COLO668 (cell line): Measurements from ENCODE around the gene CCSER1.
"Not testable (repeated sequence)": the region's sequence is repeated elsewhere in the genome, so short reads cannot be mapped to it uniquely, and the experiment has no call there.

Experiments
- DNase-seq: peaks from one replicate; lab custom pipeline; 2025; ENCODE audit not compliant: unreplicated experiment; lab: John Stamatoyannopoulos, UW

The CCSER1 gene

DNA sequence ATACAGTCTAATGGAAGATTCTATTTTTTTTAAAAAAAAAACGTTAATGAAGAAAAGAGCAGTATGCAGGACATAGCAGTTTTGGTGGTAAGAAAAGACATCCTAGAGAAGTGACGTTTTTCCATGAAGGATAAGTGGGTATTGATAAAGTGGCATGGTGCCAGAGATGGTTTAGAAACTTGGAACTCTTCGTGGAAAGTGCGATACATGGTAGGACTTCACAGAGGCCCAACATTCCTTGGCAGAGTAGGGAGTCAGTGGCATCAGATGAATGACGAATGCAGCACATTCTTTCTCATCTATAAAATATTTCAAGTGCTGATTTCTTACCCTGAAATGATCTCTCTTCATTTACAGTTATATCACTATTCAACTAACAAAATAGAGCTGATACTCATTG is 298.7 kb downstream of the CCSER1 start:
- no peak for DNase-seq

DNA sequence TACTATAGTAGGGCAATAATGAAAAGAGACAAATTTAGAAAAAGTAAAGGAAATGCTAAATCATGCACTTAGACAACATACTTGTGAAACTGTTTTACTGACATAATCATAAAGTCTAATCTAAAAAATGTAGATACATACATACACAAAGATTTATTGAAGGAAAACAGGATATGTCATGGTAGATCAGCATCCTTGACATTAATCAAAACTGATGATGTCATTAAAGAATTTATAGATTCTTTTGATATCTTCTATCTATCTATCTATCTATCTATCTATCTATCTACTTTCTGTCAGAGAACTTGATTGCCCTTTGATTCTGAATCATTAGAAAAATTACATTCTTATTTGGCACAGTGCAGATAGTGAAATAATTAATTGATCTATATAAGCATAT is 311.3 kb downstream of the CCSER1 start:
- no peak for DNase-seq

DNA sequence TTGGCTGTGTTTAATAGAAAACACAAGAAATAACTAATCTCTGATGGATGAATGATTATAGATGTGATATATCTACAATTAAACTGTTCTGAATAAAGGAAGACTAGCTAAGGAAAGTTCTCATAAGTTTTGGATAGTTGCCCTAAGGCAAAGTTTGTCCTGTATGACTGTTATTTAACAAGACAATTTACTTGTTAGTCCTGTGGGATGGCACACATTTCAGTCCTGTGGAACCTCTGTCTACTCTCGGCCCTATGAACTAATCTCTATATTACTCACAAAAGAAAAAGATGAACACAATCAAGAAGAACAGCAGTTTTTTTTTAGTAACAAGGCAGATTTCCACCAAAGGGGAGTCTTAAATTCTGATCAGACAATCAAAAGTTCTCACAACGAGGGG is 314.6 kb downstream of the CCSER1 start:
- DNase-seq = no peak

DNA sequence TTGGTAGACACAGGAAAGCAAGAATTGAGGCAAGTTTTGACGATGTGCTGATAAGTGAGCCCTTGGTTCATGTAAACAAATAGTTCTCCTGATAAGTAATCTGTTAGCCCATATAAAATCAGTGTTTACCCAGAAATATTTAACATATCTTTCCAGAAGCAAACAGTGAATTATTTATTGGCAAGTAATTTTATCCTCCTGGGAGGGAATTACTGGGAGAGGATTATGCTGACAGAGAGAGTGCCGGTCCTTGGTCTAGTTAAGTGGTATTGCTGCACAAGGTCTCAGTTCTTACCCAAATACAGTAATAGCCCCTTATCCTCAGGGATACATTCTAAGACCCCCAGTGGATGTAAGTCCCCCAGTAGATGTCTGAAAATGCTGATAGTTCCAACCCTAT is 315.4 kb downstream of the CCSER1 start:
- DNase-seq = no peak

DNA sequence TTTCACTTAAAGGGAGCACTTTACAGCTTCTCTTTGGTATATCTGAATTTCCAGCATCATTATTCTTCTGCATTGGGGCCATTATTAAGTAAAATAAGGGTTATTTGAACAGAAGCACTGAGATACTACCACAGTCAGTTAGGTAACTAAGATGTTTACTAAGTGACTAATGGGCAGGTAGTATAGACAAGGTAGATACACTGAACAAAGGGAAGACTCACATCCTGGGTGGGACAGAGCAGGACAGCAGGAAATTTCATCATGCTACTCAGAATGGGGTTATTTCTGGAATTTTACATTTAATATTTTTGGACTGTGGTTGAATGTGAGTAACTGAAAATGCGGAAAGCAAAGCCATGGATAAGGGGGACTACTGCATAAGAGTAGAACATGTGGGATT is 316.0 kb downstream of the CCSER1 start:
- DNase-seq = no peak

DNA sequence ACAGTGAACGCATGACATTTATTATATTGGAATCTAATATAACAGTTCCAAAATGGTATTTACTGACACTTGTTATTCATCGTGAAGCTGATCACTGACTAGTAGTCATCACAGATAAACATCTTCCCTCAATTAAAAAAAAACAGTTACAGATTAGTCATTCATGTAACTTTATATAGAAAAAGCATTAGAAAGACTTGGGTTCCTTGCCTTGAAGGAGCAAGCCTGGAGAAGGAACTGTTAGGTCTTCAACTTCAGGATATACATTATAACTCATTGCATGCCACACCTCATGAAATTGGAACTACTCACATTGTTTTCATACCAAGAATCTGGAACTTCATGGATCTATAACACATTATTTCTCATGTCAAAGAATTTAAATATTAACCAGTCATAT is 317.7 kb downstream of the CCSER1 start:
- no peak for DNase-seq

DNA sequence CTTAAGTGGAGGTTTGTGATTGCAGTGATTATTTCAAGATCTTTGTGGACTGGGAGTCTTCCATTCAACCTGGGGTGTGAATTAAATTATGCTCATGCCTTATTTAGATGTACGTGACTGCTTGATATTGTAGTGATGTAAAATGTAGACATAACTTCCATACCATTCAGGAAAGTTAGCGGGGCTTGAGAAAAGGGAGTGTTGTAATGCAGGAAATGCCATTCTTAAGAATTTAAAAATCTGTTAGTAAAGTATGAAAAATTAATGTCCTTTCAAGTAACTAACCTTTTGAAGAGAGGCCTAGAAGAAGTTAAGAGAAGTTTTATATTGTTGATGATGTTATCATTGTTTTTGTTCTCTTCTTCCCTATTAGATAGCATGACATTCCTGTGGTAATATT is 318.2 kb downstream of the CCSER1 start:
- no peak for DNase-seq

DNA sequence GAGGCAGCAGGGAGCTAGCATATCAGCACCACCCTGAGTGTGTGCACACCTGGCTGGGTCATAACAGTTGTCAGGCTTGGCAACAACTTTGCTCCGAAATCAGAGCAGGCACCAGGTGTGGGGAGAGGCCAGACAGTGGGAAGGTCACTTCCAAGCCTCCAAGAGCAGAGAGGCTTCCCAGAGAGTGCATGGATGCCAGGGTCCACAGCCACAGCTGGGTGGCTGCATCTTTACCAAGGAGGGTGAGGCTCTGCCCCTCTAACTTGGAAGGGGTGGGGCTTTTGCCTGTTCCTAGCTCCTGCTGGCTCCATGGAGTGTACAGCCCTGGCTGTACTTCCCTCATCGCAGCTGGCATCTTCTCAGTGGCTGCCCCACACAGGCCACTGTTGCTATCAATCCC is 322.4 kb downstream of the CCSER1 start:
- DNase-seq = no peak

DNA sequence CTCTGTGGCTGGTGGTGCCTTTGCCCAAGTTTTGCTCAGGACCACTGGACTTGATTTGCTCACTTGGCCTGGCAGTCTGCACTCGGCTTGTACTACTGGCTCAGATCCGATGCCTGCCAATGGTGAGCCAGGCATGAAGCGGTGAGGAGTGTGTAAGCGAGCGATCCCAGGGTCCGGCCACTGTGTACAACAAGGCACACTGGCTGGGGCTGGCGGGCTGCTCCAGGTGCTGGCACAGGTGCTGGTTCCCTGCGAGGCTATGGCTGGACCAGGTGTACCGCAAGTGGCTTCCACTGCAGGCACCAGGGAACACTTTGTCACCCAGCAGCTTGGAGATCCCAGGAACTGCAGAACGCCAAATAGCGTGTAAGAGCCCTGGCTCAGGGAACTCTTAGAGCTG is 329.7 kb downstream of the CCSER1 start:
- no peak for DNase-seq

DNA sequence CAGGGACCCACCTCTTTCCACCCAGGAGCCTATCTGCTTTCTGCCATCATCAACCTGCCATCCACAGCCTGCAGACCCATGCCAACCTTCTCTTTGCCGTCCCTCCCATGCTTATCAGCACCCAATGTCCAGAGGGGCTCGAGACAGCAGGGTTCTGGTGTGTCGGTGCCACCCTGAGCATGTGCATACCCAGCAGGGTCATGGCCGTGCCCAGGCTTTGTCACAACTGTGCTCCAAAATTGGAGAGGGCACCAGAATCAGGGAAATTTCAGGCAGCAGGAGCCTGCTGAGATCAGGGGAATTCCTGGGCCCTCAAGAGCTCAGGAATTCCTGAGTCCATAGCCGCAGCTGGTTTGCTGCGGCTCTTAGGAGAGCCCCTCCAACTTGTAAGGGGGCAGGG is 330.6 kb downstream of the CCSER1 start:
- no peak for DNase-seq

DNA sequence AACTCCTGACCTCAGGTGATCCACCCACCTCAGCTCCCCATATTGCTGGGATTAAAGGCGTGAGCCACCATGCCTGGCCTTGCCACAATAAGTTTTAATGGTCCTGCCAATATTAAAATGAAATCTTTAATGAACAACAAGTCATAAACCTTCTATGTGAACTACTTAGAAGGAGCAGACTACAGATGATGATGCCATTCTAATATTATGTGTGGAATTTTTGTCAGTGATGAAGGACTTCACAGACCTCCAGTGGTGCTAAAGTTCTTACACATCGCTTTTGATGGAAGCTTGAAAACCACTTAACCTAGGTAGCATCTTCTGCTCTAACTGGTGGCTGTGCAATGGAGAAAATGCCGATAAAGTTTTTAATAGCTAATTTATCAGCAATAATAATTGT is 331.4 kb downstream of the CCSER1 start:
- DNase-seq = no peak

DNA sequence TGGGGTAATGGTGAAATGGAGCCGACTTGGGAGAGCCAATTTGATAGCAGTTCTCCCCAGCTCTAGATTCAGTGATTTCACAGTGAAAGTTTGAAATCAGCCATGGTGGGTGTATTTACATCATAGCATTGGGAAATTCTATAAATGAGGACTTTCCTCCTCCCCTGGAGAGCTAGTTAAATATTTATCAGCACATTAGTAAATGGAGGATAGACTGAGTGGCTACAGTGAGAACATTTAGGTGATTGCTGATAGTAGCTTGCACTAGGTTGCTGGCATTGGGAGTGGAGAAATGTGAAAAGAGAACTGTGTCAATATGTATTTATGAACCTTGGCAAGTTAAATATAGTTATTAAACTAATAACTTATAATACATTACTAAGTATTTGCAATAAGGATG is 347.3 kb downstream of the CCSER1 start:
- DNase-seq = no peak

DNA sequence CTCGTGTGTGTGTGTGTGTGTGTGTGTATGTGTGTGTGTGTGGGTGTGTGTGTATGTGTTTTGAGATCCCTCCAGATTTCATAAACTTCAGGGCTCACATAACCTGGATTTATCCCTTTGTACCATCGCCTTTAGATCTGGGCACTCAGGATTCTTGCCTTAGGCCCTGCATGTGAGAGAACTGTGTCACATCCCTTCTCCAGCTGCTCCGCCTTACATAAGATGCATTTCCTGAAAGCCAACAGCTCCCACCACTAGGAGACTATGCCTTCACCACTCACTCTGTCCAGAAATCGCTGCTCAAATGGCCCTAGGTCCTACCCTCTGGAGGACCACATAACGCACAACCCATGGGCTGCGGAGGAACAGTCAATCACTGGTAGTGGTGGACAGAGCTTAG is 348.8 kb downstream of the CCSER1 start:
- no peak for DNase-seq

DNA sequence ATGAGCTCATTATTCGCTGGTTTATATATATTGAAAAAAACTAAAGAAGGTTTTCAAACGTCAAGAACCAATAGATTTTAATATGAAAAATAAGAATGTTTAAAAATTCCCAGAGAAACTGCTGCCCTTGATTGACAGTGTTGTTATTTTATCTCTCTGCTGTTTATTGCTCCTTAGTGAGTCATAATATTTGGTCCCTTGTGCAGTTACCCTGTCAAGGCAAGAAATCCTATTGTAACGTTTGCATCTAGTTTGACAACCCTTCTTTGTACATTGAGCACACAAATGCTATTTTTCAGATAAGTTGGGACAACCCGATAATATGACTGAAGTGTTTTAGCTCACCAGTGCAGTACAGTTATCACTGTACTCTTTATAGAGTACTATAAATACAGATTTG is 349.4 kb downstream of the CCSER1 start:
- no peak for DNase-seq

DNA sequence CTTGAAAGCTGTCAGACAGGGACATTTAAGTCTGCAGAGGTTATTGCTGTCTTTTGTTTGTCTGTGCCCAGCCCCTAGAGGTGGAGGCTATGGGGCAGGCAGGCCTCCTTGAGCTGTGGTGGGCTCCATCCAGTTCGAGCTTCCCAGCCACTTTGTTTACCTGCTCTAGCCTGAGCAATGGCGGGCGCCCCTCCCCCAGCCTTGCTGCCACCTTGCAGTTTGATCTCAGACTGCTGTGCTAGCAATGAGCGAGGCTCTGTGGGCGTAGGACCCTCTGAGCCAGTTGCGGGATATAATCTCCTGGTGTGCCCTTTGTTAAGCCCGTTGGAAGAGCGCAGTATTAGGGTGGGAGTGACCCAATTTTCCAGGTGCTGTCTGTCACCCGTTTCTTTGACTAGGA is 357.7 kb downstream of the CCSER1 start:
- not testable (repeated sequence) for DNase-seq

DNA sequence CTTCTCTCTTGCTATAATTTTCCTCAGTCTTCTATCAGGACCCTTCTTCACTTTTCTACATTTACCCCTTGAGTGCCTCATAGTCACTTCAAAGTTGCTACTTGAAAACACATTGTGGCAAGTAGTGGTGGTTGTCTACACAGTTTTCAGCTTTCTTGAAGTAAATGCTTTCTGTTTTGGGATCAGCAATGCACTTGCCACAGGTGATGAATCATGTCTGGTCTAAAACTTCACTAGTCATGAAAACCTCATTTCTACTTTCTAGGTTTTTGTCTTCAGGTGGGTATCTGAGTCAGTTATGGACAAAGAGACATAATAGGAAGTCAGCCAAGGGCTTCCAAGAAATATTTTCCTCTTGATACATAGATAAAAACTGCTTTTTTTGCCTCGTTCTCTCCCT is 359.2 kb downstream of the CCSER1 start:
- DNase-seq = no peak

DNA sequence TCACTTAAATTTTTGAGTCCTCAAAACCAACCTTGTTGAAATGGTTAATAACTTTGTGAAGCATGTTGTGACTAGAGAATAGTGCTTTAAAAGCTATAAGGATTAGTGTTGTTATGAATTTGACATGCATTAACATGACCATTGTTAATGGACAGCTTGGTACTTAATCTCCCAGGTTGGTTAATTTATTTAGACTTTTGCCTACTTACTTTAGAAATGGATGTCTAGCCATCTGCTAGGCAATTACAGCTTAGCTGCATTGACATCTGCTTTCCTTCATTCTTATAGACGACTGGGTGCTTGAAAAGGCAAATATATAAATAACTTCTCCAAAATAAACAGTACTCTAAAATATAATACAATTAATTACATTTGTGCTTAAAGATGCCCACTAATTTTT is 368.0 kb downstream of the CCSER1 start:
- DNase-seq = no peak

DNA sequence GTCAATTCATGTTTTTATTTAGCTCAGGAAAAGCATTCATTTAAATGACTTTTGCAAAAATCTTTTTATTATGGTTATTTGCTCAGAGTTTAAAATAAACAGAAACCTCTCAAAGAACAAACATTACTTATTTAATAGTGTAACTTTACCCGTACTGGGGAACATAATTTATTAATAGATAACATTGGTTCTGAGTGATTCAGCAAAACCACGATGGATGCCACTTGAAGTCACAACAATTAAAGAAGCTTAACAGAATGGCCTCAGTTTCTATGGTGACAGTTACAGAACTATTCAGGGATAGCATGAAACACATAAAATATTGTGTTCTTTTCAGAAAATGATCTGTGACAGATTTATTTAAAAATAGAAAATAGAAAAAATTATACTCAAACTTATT is 368.7 kb downstream of the CCSER1 start:
- no peak for DNase-seq

DNA sequence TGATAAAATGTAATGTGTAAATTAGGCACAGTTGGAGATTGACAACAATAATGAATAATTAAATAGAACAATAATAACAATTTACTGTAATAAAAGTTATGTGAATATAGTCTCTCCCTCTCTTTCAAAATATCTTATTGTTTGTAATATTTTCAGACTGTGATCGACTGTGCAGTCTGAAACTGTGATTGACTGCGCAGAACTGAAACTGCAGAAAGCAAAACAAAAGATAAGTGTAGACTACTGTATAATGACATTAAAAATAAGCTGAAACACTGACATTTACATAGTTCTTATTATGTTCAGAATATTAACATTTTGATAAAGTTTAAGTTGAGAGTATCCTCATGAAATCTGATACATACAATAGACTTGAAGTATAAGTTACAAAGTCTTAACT is 371.0 kb downstream of the CCSER1 start:
- DNase-seq = no peak

DNA sequence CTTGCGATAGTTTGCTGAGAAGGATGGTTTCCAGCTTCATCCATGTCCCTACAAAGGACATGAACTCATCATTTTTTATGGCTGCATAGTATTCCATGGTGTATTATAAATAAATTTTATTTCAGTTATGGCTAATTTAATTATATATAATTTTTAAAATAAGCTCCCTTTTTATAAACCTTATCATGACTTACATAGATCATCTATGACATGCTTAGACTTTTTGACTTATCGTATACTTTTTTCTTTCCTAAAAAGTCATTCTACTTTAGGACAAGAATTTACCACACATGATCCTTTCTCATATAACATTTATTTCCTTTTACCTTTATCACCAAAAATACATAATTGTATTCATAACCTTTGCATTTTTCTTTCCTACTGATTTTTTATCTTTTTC is 376.5 kb downstream of the CCSER1 start:
- DNase-seq = no peak

DNA sequence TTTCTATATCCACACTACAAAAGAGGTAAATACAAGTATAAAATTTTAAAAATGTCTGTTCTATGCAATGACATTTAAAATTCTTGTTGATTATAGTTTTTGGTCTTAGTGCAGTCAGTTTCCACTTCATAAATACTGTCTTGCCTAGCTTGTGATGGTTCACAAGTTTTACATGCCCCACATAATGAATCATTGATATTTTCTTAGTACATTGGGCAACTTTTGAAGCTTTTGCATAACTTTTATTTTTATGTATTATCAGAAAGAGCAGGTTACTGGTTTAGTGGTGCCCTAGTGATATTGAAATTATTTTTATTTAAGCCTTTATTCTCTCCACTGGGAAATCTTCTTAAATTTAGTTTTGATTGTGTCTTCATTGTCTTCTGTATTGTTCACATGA is 388.0 kb downstream of the CCSER1 start:
- no peak for DNase-seq

DNA sequence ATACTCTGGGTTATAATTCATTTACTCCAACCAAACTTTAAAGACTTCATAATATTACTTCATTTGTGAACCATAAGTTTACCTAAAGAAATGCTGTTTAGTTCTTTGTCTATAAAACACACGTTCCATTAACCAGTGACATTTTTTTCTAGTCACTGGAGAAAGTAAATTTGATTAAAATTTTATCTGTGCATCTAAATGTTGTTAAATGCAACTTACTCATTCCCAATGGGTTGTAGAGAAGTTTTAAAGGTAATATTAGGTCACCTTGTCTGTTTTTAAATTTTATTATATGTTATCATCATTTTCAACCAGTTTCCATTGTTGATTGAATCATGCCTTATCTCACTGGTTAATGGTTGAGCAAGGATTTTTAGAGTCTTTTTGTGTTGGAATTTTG is 401.4 kb downstream of the CCSER1 start:
- DNase-seq = no peak

DNA sequence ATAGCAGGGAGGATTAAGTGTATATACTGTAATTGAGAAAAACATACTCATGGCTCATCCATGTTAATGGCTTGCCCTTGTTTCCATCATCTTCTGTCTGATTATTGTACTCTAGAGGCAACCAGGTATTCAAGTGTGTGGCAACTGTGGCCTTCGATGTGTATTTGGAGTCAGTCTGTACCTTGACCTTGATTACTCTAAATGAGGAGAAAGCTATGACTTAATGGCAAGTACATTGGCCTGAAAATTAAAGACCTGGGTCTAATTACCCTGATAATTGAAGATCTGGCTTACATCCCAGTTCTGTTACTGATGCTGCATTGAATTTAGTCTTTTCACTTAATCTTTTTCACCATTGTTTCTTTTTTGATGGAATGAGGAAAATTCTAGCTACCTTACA is 409.2 kb downstream of the CCSER1 start:
- DNase-seq = no peak

DNA sequence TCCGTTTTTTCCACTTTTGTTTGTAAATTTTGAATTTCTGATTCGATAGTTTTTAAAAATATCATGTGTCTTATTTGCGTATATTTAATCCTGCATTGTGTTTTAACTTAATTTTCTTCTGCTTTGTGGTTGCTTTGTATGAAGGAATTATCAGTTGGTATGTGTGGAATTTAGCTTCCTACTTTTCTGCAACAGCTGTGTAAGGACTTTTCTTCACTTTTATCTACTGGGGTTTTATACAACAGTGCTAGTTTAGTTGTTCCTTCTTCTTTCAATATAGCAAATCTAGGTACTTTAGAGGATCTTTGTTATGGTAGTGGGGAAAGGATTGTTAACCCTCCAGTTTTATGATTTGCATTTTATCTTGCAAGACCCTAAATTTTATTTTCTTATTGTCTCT is 410.3 kb downstream of the CCSER1 start:
- no peak for DNase-seq
